Posterior vena cava (tissue), 2 donors: ENCODE results near the gene EYA4. TPM values are rescaled to one million over a fixed set of nuclear protein-coding genes. Genes with fewer than 3 reads are reported as not detected.
"Not testable (repeated sequence)": the region's sequence is repeated elsewhere in the genome, so short reads cannot be mapped to it uniquely, and the experiment has no call there.

ENCODE experiments used
- DNase-seq: peaks from one replicate; pipeline ENCODE4 v3.0.0-alpha.2; 2020; ENCODE audit warnings: low spot score
- intact Hi-C, 2 donors: fragments of 100-400 bp; cut with DNase I; formaldehyde crosslinking; loops; one replicate each; pipeline versions ENCODE4 v1.14.1 to v1.14.2; 2022 to 2023
- total RNA-seq, 2 donors: library from RNA; stranded (reverse); fragmentation: NEBNext Ultra II Directional; extraction: Animal tissue kit (Norgen Biotek cat#: 25700); gene quantifications; one replicate each; pipeline ENCODE4 v1.2.1, GENCODE V29; 2021
- donor health status: DM: yes; HTN: yes; CAD: no.
- donor health status: DM: yes; HTN: yes; CAD: no.

EYA4 gene
- total RNA-seq, 2 donors from 2014 or later, result 0.95 to 2.6 TPM

DNA sequence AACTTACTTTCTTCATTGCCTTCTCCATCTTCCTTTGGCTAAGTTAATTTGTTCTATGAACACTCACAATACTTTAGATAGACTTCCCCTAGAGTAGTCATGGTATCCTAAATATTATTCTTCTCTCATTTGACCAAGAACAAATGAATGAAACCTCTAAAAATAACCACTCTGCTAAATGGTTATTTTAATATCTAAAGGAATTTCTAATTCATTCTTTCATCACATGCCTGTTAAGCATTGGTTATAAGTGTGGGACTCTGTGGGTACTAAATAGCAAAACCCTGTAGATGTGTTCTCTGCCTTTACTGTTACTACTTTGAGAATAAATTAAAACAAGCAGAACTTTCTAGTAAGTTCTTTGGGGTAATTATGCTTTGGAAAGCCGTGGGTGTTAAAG lies 138.9 kb downstream of the EYA4 start:
- intact Hi-C loops, result no loop called here
- no peak for DNase-seq

DNA sequence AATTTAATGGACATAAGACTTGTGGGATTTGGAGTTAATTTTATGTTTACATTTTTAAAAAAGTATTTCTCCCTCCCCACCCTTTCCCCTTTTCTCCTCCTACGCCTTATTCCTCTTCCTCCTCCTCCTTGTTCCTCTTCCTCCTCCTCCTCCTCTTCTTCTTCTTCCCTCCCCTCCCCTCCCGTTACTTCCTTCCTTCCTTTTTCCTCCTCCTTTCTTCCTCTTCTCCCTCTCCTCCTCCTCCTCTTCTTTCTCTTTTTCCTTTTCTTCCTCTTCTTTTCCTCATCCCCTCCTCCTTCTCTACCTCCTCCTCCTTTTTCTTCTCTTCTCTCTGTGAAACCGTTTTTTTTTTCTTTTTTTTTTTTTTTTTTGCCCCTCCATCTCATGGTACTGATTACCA lies 139.6 kb downstream of the EYA4 start:
- intact Hi-C loops, result no loop called here

DNA sequence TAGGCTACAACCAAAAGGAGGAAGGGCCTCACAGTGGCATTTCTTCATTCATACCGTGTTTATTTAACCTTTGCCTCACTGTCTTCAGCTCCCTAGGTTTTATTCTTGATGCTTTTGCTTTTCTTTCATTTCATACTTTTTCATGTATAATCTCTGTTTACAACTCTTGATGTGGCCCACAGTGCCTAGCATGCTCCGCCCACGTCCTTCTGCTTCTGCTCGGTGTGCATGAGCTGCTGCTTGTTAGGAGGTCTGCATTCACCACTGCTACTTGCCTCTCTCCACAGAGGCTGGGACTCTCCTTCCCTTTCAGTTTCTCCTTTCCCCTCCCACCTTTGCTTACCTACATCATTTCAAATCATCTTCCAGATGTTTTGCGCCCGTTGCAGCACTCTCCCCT lies 147.6 kb downstream of the EYA4 start:
- intact Hi-C loops, result loop anchor here in 1 of 2 donors (2.0 kb wide), 1 partner anchor 48 kb away; no protein-coding TSS in a partner anchor
- DNase-seq, result no peak

More for the DNA sequence above, 139.6 kb downstream of the EYA4 start:
- DNase-seq, result no peak

DNA sequence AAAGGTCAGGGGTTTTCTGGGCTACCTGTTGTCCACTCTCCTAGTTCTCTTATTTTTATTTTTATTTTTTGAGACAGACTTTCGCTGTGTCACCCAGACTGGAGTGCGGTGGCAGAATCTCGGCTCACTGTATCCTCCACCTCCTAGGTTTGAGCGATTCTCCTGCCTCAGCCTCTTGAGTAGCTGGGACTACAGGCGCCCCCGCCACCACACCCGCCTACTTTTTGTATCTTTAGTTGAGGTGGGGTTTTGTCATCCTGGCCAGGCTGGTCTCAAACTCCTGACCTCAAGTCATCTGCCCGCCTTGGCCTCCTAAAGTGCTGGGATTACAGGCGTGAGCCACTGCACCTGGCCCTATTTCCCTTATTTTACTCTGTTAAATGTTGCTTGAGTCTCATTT lies 149.0 kb downstream of the EYA4 start:
- DNase-seq, result no peak
- intact Hi-C loops, result no loop called here

DNA sequence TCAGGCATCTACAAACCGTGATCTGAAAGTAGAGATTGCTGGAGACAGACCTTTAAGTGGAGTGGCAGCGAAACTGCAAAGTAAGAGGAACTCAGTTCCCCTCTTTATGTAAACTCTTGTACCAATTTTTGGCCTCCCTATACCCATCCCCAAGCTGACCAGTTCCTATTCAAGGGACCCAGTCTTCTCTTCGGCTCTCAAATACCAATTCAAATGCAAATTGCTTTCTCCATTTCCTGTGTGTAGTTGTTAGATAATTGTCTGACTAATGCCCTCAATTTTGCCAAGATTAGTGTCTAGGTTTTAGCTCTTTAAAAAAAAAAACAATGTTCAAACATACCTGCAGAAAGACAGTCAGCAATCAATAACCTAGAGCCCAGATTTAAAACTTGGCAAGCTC lies 150.9 kb downstream of the EYA4 start:
- intact Hi-C loops, result no loop called here
- no peak for DNase-seq

DNA sequence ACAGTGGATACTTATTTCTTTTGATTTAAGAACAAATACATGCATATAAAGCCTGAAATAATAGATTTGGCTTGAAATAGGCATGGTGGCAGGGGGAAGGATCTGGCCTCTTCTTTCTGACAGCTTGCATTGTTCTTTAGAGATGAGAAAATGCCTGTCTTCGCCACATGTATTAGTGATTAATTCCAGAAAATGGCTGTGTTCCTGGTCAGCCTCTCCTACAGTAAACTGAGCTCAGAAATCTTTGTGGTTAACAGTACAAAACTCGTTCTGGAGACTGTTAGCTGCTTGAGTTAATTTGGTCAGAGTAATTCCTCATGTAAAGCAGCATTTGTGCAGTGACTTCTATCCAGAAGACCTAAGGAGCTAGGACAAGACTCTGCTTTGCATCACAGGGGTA lies 151.5 kb downstream of the EYA4 start:
- intact Hi-C loops, result no loop called here
- no peak for DNase-seq

DNA sequence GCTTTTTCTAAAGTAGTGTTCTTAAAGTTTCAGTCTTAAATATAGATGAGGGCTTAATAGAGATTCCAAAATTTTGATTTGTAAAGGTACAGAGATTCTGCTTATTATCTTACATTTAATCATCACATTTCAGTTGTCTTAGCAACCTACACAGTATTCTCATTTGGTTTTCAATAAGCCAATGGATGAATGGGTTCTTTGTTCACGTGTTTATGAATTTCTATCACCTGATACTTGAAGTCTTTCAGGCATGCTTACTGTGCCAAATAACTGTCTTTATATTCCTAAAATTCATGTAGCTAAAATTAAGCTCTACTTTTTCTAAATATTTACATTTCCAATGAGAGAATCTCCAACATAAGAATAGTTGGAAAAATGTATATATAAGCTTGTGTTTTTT lies 152.7 kb downstream of the EYA4 start:
- no peak for DNase-seq
- intact Hi-C loops, result no loop called here

DNA sequence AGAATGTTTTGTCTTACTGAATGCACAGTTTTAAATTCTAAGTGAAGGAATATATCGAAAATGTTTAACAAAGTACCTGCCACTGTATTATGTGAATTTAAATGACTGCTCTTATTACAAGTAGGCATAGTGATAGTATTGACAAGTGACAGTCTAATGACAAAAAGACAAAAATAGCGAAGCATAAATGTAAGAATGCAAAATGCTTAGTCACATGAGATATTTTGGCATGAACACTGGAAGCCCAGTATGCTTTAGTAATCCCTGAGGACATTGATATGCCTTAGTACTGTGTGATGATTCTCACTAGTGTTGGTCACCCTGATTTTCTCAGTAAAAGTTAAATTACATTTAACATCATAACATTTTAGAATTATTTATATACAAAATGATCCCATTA lies 153.5 kb downstream of the EYA4 start:
- no peak for DNase-seq
- intact Hi-C loops, result no loop called here

DNA sequence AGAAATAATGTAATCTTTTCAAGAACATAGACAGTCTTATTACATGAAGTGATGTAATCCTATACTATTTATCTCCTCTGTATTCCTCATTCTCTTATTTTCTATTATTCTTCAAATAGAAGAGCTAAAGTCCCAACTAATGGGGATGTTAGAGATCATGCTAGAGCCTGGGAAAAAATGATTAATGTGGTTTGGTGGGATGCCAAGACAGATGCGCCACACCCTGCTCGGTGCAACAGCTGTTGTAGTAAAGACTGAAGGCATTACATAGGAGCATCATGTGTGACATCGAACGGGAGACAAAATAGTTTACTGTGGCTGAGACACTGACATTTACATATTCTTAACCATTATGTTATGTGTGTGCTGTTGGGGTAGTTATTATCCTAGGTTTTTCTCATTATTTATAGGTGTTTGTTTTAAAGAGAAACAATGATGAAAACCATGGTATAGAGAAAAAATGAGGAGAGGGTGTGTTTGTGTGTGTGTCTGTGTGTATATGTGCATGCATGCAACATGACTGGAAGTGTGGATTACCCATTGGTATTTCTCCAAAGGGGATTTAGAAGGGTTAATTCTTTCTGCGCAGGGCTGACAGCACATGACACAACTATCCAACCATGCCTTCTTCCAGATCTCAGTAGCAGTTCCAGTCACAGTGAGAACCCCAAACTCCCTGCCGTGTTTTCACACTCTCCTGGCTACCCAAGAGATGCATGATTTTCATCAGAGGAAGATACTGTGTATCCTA lies 155.3 kb downstream of the EYA4 start:
- DNase-seq, result no peak
- intact Hi-C loops, result no loop called here

DNA sequence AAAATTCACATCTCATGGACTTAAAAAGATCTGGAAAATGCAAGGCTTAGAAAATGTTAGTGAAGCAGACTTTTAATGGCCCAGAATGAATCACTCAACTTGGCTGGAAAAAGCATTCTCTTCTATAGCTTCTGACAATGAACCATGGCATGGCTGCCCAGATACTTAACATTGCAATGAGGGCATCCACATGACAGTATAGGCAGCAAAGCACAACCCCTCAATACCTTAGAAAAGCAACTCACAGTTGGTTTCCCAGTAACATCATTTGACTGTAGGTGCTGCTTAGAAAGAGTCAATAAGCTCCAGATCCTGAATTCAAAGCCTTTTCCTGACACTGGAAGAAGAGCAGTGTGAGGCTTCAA lies 155.8 kb downstream of the EYA4 start:
- DNase-seq, result no peak
- intact Hi-C loops, result no loop called here

DNA sequence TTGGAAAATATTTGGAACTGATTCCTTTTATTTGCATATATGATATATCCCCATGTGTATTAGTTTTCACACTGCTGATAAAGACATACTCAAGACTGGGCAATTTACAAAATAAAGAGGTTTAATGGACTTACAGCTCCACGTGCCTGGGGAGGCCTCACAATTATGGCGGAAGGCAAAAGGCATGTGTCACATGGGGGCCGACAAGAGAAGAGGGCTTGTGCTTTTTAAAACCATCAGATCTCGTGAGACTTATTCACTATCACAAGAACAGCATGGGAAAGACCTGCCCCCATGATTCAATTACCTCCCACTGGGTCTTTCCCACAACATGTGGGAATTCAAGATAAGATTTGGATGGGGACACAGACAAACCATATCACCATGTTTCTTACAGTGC lies 156.4 kb downstream of the EYA4 start:
- DNase-seq, intact Hi-C loops: not testable (repeated sequence)

DNA sequence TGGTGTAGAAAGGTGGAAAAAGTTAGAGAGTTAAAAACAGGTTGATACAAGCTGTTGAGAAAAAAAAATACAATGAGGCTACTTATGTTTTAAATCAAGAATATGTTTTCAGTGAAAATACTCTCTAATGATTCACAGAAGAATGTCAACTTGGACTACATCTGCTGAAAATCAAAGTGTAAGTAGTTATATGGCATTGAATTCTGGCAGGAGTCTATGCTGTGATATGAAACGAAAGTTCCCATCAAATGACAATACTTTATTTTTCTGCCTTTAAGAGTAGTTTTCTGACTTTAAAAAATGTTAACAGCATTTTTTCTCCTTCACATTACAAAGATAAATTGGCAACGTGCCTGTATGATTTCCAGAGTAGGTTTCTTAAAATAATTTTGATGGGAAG lies 158.3 kb downstream of the EYA4 start:
- intact Hi-C loops, result no loop called here
- no peak for DNase-seq

DNA sequence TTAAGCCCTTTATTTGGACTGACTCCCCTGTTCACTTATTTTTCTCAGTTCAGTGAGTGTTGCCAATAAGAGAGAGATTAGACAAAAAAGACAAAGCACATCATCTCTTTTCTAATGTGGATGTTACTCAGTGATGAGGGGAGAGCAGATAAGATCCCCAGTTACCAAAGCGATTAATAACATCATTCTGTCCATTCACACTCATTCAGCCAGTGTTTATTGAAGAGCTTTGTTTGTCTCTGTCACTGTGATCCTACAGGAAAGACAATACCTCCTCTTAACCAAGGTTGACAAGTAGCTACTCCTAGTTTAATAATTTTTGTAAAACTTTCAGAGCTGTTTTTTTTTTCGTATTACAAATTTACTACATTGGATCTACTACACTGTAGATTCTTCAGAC lies 163.0 kb downstream of the EYA4 start:
- intact Hi-C loops, result no loop called here
- DNase-seq, result no peak

DNA sequence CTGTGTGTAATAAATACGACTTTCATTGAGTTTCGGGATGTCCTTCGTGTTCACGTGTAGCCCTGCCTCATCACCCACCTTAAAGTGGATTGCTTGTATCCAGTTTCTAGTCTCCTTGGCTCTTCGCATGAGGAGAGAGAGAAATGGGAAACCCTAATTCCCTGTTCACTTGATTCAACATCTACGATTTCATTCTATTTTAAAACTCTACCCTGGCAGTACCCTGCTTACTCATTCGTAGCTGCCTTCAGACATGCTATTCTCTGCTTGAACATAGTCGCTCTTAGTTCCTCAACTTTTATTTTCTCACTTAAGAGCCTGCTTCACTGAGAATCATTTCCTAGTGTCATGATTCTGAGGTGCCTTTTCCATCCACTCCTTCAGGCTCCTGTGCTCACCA lies 163.6 kb downstream of the EYA4 start:
- no peak for DNase-seq
- intact Hi-C loops, result no loop called here

DNA sequence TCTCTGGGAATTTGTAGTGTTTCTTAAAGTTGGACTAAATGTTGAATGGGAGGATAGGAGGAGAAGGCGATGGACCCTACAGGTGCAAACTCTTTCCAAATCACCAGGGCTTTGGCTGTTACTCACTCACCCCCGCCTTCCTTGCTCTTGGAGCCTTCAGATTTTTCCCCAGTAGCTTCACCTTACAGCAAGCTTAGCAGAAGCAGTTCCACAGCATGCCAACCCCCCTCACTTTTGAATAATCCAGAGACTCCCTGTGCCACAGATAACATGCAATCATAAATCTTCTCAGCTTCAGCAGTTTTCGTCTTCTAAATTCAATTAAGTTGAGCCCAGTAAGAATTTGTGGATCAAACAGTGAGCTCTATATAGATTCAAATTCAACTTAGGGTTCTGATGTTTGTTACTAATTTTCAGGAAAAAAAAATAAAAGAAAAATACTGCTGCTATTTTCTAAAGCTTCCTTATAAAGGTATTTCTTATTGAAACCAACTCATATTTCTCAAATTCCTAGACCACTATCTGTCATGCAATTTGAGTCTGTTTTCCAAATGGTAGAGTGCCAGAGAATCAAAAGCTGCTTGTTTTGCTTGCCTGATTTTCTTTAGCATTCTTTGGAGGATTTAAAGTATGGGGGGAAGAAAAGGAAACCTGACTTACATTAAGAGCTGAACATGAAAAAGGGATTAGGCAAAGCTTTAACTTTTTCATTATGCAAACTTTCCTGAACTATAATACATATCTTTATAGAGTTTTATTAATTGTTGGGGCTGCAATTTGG lies 166.4 kb downstream of the EYA4 start:
- intact Hi-C loops, result no loop called here

DNA sequence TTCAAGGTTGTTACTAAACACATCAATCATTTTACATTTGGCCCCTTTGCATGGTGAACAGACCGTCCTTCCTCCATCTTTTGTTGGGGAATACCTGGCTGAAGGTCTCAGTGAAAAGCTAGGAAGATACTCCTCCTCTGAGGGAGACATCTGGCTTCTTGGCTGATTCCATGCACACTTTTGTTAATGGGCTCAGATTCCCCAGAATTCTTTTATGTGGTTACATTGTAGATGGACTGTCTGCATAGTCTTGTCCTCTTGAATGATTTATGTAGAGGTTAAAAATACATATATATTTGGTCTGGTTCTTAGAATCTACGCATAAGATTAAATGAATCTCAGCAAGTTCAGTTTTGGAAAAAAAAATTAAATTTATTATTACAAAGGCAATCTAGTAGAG lies 167.0 kb downstream of the EYA4 start:
- no peak for DNase-seq
- intact Hi-C loops, result no loop called here

More for the DNA sequence above, 166.4 kb downstream of the EYA4 start:
- no peak for DNase-seq

DNA sequence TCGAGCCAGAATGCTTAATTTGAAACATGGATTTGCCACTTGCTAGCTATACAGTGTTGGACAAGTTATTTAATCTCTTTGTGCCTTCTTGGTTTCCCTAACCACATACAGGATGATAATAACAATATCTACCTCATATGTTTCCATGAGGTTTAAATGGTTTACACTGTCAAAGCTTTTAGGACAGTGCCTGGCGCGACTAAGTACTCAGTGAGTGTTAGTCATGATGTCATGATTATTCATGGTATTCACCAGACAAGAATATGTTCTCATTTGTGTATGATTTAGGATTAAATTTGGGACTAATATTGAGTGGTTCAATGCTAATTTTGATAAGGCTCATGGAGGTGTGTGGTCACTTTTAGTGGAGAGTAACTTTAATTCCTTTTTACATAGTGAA lies 167.4 kb downstream of the EYA4 start:
- intact Hi-C loops, result no loop called here
- DNase-seq, result no peak

DNA sequence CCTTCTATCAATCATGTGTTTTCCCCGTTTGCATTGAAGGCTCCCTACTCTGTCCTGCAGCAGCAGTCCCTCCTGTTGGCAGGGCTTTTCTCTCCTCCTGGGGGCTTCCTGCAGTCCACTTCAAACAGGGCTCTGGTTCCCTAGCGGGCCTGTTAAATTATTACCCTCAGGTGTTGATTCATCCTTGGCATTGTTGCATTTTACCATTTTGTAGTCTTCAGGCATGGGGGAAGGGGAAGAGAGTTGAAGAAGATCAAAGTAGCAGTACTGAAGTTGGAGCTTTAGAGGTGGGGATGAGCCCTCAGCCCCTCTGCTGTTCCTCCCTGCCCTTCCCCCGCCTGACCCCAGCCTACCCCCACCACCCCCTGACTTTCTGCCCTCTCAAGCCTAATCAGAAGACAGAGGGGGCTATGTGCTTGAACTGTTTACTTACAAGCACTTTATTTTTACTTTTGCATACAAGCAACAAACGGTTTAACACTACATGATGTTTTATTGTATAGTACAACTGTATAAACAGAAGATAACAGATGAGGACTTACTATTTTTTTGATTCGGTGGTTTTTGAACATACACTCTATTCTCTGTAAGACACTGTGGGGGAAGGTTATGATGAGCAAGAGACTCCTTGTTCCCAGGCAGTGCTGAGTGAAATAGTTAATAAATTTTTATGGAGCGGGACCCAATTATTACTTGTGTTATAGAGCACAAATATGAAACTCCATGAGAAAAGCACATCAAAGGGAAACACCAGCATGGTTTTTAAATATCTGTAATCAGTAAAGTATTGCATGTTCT lies 169.7 kb downstream of the EYA4 start:
- no peak for DNase-seq
- intact Hi-C loops, result no loop called here

DNA sequence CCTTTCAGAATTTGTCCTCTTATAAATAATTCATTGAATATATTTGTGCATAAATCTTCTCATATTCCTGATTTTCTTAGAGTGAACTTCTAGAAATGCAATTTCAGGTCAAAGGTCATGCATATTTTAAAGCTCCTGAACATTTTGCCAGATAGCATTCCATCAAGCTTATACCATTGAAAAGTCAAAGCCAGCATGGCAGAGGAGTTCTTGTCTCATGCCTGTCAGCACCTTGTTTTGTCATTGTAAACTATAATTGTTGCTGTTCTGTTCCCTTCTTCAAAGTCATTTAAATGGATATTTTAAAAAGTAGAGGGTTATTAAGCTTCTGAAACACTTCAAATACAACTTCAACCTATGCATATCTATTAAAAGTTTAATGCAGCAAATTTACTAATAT lies 170.6 kb downstream of the EYA4 start:
- intact Hi-C loops, result no loop called here
- no peak for DNase-seq

DNA sequence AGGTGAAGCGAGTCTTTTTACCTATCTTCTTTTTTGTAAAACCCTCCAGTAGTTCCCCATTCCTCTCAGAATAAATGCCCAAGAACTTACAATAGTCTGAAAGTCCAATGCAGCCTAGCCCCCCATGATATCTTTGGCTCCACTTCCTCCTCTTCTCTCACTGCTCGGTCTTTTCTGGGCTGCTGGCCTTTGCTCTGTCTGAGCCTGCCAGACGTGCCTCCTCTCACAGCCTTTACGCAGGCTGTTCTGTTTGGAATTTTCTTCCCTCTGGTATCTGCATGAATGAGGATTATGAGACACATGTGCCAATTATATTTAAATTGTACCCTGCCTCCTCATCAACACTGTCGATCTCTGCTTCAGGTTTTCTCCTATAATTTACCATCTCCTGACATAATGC lies 174.1 kb downstream of the EYA4 start:
- intact Hi-C loops, result no loop called here
- DNase-seq, result no peak
